Hematopoietic multipotent progenitor cell treated with erythropoietin and hydrocortisone succinate and interleukin-3 and kit ligand, for 4 days (in vitro differentiated cells): ENCODE data around the gene OR11A1.
"Not testable (repeated sequence)": the region's sequence is repeated elsewhere in the genome, so short reads cannot be mapped to it uniquely, and the experiment has no call there.

Experiments
- DNase-seq: peaks from one replicate; pipeline ENCODE4 v3.0.0-alpha.2; 2015

OR11A1 gene

GRCh38 chr6:29477923-29478450 is 21.1 kb upstream of the OR11A1 start:
- DNase-seq: peak; percentile 55

GRCh38 chr6:29474996-29475395 is 18.1 kb upstream of the OR11A1 start:
- DNase-seq: no peak

GRCh38 chr6:29466241-29466640 is 9.4 kb upstream of the OR11A1 start:
- no peak for DNase-seq

- DNase-seq: no peak
Measured at GRCh38 chr6:29465801-29466200, 8.9 kb upstream of the OR11A1 start.

GRCh38 chr6:29465279-29465678 is 8.4 kb upstream of the OR11A1 start:
- no peak for DNase-seq

GRCh38 chr6:29462022-29462421 is 5.2 kb upstream of the OR11A1 start:
- no peak for DNase-seq

- no peak for DNase-seq
Measured at GRCh38 chr6:29461021-29461814, 4.3 kb upstream of the OR11A1 start.

- DNase-seq: peak; percentile 64
Measured at GRCh38 chr6:29451471-29452193, 5.2 kb downstream of the OR11A1 start.

GRCh38 chr6:29447670-29448069 is 9.2 kb downstream of the OR11A1 start:
- DNase-seq: no peak

- not testable (repeated sequence) for DNase-seq
Measured at GRCh38 chr6:29444031-29444430, 12.8 kb downstream of the OR11A1 start.

- peak; percentile 84 for DNase-seq
Measured at GRCh38 chr6:29442719-29443118, 14.2 kb downstream of the OR11A1 start.

- no peak for DNase-seq
Measured at GRCh38 chr6:29439006-29439405, 17.9 kb downstream of the OR11A1 start, which contains the start of gene OR10C1. OR10C1 (plus strand) TSS chr6:29439306; CDS start chr6:29440016, 710 bp downstream.

- peak; percentile 53 for DNase-seq
Measured at GRCh38 chr6:29436730-29437129, 20.1 kb downstream of the OR11A1 start.

GRCh38 chr6:29426654-29427053 is 30.2 kb downstream of the OR11A1 start:
- no peak for DNase-seq

GRCh38 chr6:29425075-29425474 is 31.8 kb downstream of the OR11A1 start:
- no peak for DNase-seq

GRCh38 chr6:29424575-29424974 is 32.3 kb downstream of the OR11A1 start:
- DNase-seq: no peak

GRCh38 chr6:29424168-29424567 is 32.7 kb downstream of the OR11A1 start:
- no peak for DNase-seq

- no peak for DNase-seq
Measured at GRCh38 chr6:29419516-29419915, 37.4 kb downstream of the OR11A1 start.

- no peak for DNase-seq
Measured at GRCh38 chr6:29414588-29414987, 42.3 kb downstream of the OR11A1 start, which contains the start of gene OR12D1. OR12D1 (plus strand) TSS chr6:29414928.

GRCh38 chr6:29403801-29404200 is 53.1 kb downstream of the OR11A1 start:
- DNase-seq: no peak

GRCh38 chr6:29399525-29399924 is 57.3 kb downstream of the OR11A1 start:
- no peak for DNase-seq

- DNase-seq: no peak
Measured at GRCh38 chr6:29395331-29395730, 61.5 kb downstream of the OR11A1 start, which contains the start of gene OR12D2. OR12D2 (plus strand) TSS chr6:29395631; CDS start chr6:29396700, 1,069 bp downstream.

- DNase-seq: no peak
Measured at GRCh38 chr6:29388533-29388932, 68.3 kb downstream of the OR11A1 start.

- peak; percentile 63 for DNase-seq
Measured at GRCh38 chr6:29376003-29376402, 80.9 kb downstream of the OR11A1 start.
